ENCODE results near the gene MTRF1.
A peak's percentile ranks its signal among the peaks of the same experiment; 100 is the strongest.

MTRF1 gene

DNA sequence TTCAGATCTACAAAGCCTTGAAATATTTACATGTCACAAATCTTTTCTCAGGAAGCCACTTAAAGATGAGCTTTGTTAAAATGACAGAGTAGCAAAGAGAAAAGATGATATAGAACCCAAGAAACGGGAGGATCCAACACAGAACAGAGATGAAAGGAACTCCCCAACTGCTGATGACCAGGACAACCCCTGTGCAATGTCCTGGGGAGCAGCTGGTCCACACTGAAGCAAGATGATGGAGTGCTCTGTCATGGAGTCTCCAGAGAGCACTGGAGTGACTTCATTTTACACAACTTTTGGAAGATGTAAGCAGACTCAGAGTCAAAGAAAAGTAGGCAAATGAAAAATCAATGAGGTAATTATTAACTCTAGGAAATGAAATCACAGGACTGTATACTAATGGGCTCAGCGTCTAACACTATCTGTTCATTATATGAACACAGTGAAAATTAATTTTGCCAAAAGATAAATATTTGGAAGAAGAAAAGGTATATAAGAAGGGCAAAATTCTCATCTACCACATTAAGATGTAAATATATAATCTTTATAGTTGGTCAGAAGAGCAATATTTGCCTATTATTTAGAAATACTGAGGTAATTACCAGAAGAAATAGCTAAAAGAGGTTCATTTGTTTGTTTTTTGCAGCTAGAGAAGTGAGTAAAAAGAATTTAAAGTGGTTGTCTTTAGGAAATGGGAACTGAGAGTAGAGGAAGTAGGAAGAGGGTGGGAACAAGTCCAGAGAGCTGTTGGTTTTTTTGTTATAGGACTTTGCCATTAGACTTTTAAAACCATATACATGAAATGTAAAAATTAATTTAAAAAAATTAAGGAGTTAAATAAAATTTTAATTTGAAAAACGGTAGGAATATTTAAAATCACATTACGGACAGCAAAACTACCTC, 30.5 kb downstream of the MTRF1 start:
- Histone ChIP-seq H3K9ac (ENCODE audit: low read length) (no peak overlapping the region), H3K27me3 (ENCODE audit: insufficient read depth, low read length) (no peaks in the 10 kb centered on the region), H3K27ac (ENCODE audit: low read depth, low read length, poor library complexity, severe bottlenecking) (peak overlapping the region; percentile 22), H3K4me1 (ENCODE audit: insufficient read depth, low read length, severe bottlenecking) (peaks cover 14% of the 10 kb centered on the region), H3K4me2 (ENCODE audit: low read length) (no peak overlapping the region), H3F3A (ENCODE audit: insufficient read depth, low read length) (no peaks in the 10 kb centered on the region), H3K36me3 (ENCODE audit: insufficient read depth, low read length) (peaks cover 27% of the 10 kb centered on the region), H4K20me1 (ENCODE audit: insufficient read depth, low read length) (no peaks in the 10 kb centered on the region), H3K79me2 (ENCODE audit: insufficient read depth, low read length) (no peaks in the 10 kb centered on the region), H3K9me3 (ENCODE audit: low read length) (no peaks in the 10 kb centered on the region), H2AFZ (ENCODE audit: low read length) (no peak overlapping the region), H3K4me3 (ENCODE audit: low read depth, low read length, poor library complexity, severe bottlenecking) (no peak overlapping the region), H3K9me2 (ENCODE audit: low read depth, low read length) (no peaks in the 10 kb centered on the region)
- TF ChIP-seq, protein P1, sequence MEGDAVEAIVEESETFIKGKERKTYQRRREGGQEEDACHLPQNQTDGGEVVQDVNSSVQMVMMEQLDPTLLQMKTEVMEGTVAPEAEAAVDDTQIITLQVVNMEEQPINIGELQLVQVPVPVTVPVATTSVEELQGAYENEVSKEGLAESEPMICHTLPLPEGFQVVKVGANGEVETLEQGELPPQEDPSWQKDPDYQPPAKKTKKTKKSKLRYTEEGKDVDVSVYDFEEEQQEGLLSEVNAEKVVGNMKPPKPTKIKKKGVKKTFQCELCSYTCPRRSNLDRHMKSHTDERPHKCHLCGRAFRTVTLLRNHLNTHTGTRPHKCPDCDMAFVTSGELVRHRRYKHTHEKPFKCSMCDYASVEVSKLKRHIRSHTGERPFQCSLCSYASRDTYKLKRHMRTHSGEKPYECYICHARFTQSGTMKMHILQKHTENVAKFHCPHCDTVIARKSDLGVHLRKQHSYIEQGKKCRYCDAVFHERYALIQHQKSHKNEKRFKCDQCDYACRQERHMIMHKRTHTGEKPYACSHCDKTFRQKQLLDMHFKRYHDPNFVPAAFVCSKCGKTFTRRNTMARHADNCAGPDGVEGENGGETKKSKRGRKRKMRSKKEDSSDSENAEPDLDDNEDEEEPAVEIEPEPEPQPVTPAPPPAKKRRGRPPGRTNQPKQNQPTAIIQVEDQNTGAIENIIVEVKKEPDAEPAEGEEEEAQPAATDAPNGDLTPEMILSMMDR (IDR thresholded peaks at IDR 0.05; ENCODE audit: low read length), result no peak

DNA sequence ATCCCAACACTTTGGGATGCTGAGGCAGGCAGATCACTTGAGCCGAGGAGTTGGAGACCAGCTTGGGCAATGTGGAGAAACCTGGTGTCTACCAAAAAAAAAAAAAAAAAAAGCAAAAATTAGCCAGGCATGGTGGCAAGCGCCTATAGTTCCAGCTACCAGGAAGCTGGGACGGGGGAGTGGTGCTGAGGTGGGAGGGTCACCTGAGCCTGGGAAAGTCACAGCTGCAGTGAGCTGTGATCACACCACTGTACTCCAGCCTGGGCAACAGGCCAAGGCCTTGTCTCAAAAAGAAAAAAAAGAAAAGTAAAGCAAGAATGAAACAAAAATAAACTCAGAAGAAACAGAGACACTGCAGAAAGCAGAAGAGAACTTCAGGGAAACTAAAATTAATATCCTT, 31.6 kb downstream of the MTRF1 start:
- no peaks in the 10 kb centered on the region for H3K27me3 ChIP-seq (ENCODE audit: insufficient read depth, low read length)
- H3F3A ChIP-seq (ENCODE audit: insufficient read depth, low read length), result no peaks in the 10 kb centered on the region
- H3K9ac ChIP-seq (ENCODE audit: low read length), result no peak overlapping the region
- no peak overlapping the region for H3K4me3 ChIP-seq (ENCODE audit: low read depth, low read length, poor library complexity, severe bottlenecking)
- no peak overlapping the region for H3K27ac ChIP-seq (ENCODE audit: low read depth, low read length, poor library complexity, severe bottlenecking)
- no peaks in the 10 kb centered on the region for H4K20me1 ChIP-seq (ENCODE audit: insufficient read depth, low read length)
- no peaks in the 10 kb centered on the region for H3K79me2 ChIP-seq (ENCODE audit: insufficient read depth, low read length)
- no peak overlapping the region for H3K4me2 ChIP-seq (ENCODE audit: low read length)
- H2AFZ ChIP-seq (ENCODE audit: low read length), result no peak overlapping the region
- no peak for TF ChIP-seq EZH2 (IDR thresholded peaks at IDR 0.05; ENCODE audit: borderline replicate concordance, low read length)
- TF ChIP-seq, protein P1 (IDR thresholded peaks at IDR 0.05; ENCODE audit: low read length), result no peak
- H3K9me2 ChIP-seq (ENCODE audit: low read depth, low read length), result no peaks in the 10 kb centered on the region
- no peaks in the 10 kb centered on the region for H3K9me3 ChIP-seq (ENCODE audit: low read length)
- H3K36me3 ChIP-seq (ENCODE audit: insufficient read depth, low read length), result peaks cover 27% of the 10 kb centered on the region
- peaks cover 14% of the 10 kb centered on the region for H3K4me1 ChIP-seq (ENCODE audit: insufficient read depth, low read length, severe bottlenecking)

DNA sequence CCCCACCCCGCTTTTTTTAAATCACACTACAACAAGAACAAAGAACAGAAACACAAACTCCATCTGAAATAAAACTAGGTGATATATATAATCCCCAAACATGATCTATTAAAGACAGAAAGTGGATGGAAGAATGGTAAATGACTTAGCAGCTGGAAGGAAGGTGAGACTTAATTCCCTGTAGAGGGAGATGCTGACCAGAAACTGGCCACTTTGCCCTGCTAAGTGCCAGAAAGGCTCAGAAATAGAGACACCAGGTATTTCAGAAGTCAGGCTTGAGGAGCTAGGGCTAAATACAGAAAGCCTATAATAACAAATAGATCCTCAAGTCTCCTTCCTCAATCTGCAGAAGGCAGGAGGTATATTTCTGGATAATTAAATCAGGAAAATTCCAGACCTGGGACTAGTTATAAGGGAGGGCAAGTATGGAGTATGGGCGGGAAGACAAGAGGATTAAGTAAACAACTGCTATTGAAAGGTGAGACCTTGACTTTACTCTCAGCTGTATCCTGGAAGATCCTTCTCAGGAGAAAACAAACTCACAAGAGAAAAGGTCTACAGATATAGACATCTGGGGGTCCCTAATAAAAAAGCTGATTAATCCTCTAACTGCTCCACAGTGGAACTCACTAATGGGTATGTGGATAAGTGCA, 32.2 kb downstream of the MTRF1 start:
- Histone ChIP-seq H3K9me3 (ENCODE audit: low read length) (no peaks in the 10 kb centered on the region), H3K9ac (ENCODE audit: low read length) (no peak overlapping the region), H4K20me1 (ENCODE audit: insufficient read depth, low read length) (no peaks in the 10 kb centered on the region), H3K36me3 (ENCODE audit: insufficient read depth, low read length) (peaks cover 25% of the 10 kb centered on the region), H2AFZ (ENCODE audit: low read length) (no peak overlapping the region), H3K4me2 (ENCODE audit: low read length) (no peak overlapping the region), H3K4me1 (ENCODE audit: insufficient read depth, low read length, severe bottlenecking) (peaks cover 14% of the 10 kb centered on the region), H3K9me2 (ENCODE audit: low read depth, low read length) (no peaks in the 10 kb centered on the region), H3K27me3 (ENCODE audit: insufficient read depth, low read length) (no peaks in the 10 kb centered on the region), H3F3A (ENCODE audit: insufficient read depth, low read length) (no peaks in the 10 kb centered on the region), H3K27ac (ENCODE audit: low read depth, low read length, poor library complexity, severe bottlenecking) (no peak overlapping the region), H3K4me3 (ENCODE audit: low read depth, low read length, poor library complexity, severe bottlenecking) (no peak overlapping the region), H3K79me2 (ENCODE audit: insufficient read depth, low read length) (no peaks in the 10 kb centered on the region)
- no peak for TF ChIP-seq EZH2 (IDR thresholded peaks at IDR 0.05; ENCODE audit: borderline replicate concordance, low read length)
- TF ChIP-seq, protein P1 (IDR thresholded peaks at IDR 0.05; ENCODE audit: low read length), result no peak

All from OCI-LY1 (cell line).